Neural crest cell (in vitro differentiated cells): ENCODE results near the gene DGCR2. TPM values are rescaled to one million over a fixed set of nuclear protein-coding genes. Genes with fewer than 3 reads are reported as not detected.

Source experiments
- DNase-seq: peaks from one replicate; pipeline ENCODE4 v3.0.0; 2021; ENCODE audit warnings: low read depth, mixed read lengths, low spot score
- H3K27ac Mint-ChIP-seq: one replicate; pipeline ENCODE4 v1.8.0; 2021; ENCODE audit warnings: mild to moderate bottlenecking, mixed read lengths; ENCODE audit not compliant: unreplicated experiment
- H3K27me3 Mint-ChIP-seq: 2 replicates; pipeline ENCODE4 v1.8.0; 2021; ENCODE audit warnings: low read depth, mild to moderate bottlenecking, mixed read lengths
- H3K36me3 Mint-ChIP-seq: 2 replicates; pipeline ENCODE4 v1.8.0; 2021; ENCODE audit warnings: low read depth, mild to moderate bottlenecking, mixed read lengths
- H3K4me1 Mint-ChIP-seq: 2 replicates; pipeline ENCODE4 v1.8.0; 2021; ENCODE audit warnings: mixed read lengths
- H3K4me3 Mint-ChIP-seq: one replicate; pipeline ENCODE4 v1.8.0; 2021; ENCODE audit warnings: mild to moderate bottlenecking, mixed read lengths
- H3K9me3 Mint-ChIP-seq: 2 replicates; pipeline ENCODE4 v1.8.0; 2021; ENCODE audit warnings: mixed read lengths
- CTCF ChIP-seq: fragments of 200-600 bp; sonication (generic); conservative IDR thresholded peaks from 2 replicates; pipeline ENCODE4 v1.5.0; 2021; ENCODE audit warnings: antibody characterized with exemption, mild to moderate bottlenecking
- total RNA-seq: library from RNA; stranded (reverse); gene quantifications from 2 replicates; pipeline ENCODE4 v1.2.1, GENCODE V29; 2021

The DGCR2 gene
- total RNA-seq, 1 donor from 2014 or later = 91.6 TPM

DNA sequence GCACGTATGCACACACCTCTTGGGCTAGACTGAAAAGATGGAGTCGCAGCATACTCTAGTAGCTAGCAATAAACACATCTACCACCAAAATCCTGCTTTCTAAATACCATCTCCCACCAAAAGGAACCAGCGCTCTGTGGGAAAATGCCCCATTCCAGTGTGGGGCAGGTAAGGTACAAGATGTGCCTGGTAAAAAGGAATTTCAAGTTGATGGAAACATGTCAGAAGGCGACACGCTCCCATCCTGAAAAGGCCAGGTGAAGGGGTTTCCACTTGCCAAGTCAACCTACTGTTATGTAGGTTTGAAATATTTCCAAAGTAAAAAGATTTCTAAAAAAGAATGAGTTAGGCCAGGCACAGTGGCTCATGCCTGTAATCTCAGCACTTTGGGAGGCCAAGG, 8.8 kb downstream of the DGCR2 start:
- Mint-ChIP-seq H3K4me1 (peaks cover 39% of the 10 kb centered on the region), H3K27ac (no peak overlapping the region), H3K27me3 (no peaks in the 10 kb centered on the region), H3K4me3 (no peak overlapping the region), H3K36me3 (no peaks in the 10 kb centered on the region), H3K9me3 (no peaks in the 10 kb centered on the region)
- no peak for DNase-seq
- TF ChIP-seq CTCF = no peak

DNA sequence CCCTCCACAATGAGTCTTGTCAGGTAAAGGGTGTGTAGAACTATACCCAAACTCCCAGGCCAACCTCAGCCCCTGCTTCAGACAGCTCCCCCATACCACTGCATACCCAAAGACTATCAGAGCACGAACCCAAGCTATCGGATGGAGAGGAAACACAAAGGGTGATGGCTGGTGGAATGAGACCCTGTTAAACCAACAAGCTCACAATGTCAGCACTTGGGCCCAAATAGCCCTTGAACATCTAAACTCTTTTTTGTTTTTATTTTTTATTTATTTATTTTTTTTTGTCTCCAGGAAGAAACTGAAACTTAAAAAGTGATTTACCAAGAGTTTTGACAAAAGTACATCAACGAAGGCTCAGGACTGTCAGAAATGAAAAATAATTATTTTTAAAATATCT, 10.6 kb downstream of the DGCR2 start:
- Mint-ChIP-seq H3K4me1 (peaks cover 47% of the 10 kb centered on the region), H3K27me3 (no peaks in the 10 kb centered on the region), H3K4me3 (no peak overlapping the region), H3K27ac (no peak overlapping the region), H3K9me3 (no peaks in the 10 kb centered on the region), H3K36me3 (no peaks in the 10 kb centered on the region)
- TF ChIP-seq CTCF = no peak
- DNase-seq = no peak

DNA sequence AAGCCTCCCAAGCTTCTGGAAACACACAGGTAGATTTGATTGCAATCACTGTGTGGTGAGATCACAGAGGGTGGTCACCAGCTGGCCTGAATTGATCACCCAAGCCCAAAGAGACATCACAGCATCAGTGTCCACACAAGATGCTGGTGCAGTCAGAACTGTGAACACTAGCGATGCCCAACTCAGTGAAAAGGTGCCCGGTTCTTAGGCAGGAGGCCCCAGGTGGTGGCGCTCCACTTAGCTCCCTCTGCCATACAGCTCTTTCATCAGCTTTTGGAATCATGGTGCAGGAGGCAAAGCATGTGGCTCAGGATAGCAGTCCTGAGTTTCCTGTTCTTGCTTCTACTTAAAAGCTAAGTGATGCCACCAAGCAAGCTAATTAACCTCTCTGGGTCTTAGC, 11.1 kb downstream of the DGCR2 start:
- H3K36me3 Mint-ChIP-seq = no peaks in the 10 kb centered on the region
- no peaks in the 10 kb centered on the region for H3K27me3 Mint-ChIP-seq
- TF ChIP-seq CTCF = no peak
- no peaks in the 10 kb centered on the region for H3K9me3 Mint-ChIP-seq
- no peak for DNase-seq
- no peak overlapping the region for H3K27ac Mint-ChIP-seq
- peaks cover 47% of the 10 kb centered on the region for H3K4me1 Mint-ChIP-seq
- H3K4me3 Mint-ChIP-seq = no peak overlapping the region

DNA sequence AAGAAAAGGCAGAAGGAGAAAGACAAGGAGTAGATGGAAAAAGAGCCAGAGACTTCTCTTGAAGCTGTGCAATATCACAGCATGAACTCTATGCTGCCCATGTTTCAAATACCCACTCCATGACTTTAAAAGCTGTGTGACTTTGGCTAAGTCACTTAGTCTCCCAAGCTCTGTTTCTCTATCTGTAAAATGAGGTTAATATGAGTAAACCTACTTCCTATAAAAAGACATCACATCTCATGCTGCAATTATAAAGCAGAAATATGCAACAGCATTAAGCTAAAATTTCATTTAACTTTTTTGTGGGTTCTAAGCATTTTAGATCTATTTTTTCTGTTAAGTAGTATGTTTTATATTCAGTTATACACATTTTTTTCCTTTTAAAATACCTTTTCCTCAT, 11.6 kb downstream of the DGCR2 start:
- Mint-ChIP-seq H3K9me3 (no peaks in the 10 kb centered on the region), H3K27ac (no peak overlapping the region), H3K4me1 (peaks cover 49% of the 10 kb centered on the region), H3K27me3 (no peaks in the 10 kb centered on the region), H3K4me3 (no peak overlapping the region), H3K36me3 (no peaks in the 10 kb centered on the region)
- DNase-seq = no peak
- TF ChIP-seq CTCF = no peak

DNA sequence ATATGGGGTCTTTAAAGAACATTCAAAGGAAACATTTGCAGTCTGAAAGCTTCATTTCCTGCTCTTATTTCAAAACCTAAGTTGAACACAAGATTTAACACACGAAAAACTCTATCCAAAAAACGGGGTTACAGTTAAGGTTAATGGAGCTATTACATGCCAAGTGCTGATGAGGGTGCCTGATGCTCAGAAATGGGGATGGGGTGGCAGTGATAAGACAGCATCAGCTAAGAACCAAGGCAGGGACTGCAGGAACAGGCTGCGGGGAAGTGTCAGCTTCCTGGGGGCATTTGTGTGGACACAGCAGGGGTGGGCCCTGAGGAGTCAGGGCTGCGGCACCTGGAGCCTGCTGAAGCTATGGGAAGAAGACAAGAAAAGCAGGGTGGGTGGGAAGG, 12.2 kb downstream of the DGCR2 start:
- H3K27me3 Mint-ChIP-seq = no peaks in the 10 kb centered on the region
- H3K27ac Mint-ChIP-seq = no peak overlapping the region
- no peak overlapping the region for H3K4me3 Mint-ChIP-seq
- DNase-seq = no peak
- peaks cover 49% of the 10 kb centered on the region for H3K4me1 Mint-ChIP-seq
- H3K9me3 Mint-ChIP-seq = no peaks in the 10 kb centered on the region
- H3K36me3 Mint-ChIP-seq = no peaks in the 10 kb centered on the region
- no peak for TF ChIP-seq CTCF
